GM19238 (cell line): ENCODE results near the gene COX14.
A peak's percentile ranks its signal among the peaks of the same experiment; 100 is the strongest.
"Not testable (repeated sequence)": the region's sequence is repeated elsewhere in the genome, so short reads cannot be mapped to it uniquely, and the experiment has no call there.

Source experiments
- DNase-seq: peaks from one replicate; pipeline ENCODE4 v3.0.0; 2011; ENCODE audit warnings: low spot score; ENCODE audit not compliant: insufficient read length

Gene COX14

GRCh38 chr12:50154947-50155346 lies 42.9 kb downstream of the COX14 start:
- DNase-seq = not testable (repeated sequence)

- DNase-seq = no peak
Observed at GRCh38 chr12:50156641-50157040, 44.6 kb downstream of the COX14 start.

GRCh38 chr12:50157259-50157658 lies 45.2 kb downstream of the COX14 start:
- no peak for DNase-seq

- no peak for DNase-seq
Observed at GRCh38 chr12:50160643-50161042, 48.6 kb downstream of the COX14 start.

GRCh38 chr12:50162230-50162629 lies 50.2 kb downstream of the COX14 start:
- DNase-seq = no peak

- DNase-seq = no peak
Observed at GRCh38 chr12:50164963-50165362, 52.9 kb downstream of the COX14 start.

- peak; percentile 52 for DNase-seq
Observed at GRCh38 chr12:50166799-50167048, 54.7 kb downstream of the COX14 start.

GRCh38 chr12:50167049-50167828 lies 55.2 kb downstream of the COX14 start, which contains the start of gene CERS5:
Gene CERS5, minus strand, starts transcription at chr12:50167369. Its CDS starts 72 bp downstream, at chr12:50167297.
- peak; percentile 97 for DNase-seq
